GM12801 (cell line): ENCODE results near the gene ARFGAP3.

Experiments used
- CTCF ChIP-seq: IDR thresholded peaks from one replicate; pipeline ENCODE4 v1.5.1; 2011; ENCODE audit warnings: control low read depth; ENCODE audit not compliant: insufficient read length; ENCODE audit errors: extremely low read depth

Gene ARFGAP3

DNA sequence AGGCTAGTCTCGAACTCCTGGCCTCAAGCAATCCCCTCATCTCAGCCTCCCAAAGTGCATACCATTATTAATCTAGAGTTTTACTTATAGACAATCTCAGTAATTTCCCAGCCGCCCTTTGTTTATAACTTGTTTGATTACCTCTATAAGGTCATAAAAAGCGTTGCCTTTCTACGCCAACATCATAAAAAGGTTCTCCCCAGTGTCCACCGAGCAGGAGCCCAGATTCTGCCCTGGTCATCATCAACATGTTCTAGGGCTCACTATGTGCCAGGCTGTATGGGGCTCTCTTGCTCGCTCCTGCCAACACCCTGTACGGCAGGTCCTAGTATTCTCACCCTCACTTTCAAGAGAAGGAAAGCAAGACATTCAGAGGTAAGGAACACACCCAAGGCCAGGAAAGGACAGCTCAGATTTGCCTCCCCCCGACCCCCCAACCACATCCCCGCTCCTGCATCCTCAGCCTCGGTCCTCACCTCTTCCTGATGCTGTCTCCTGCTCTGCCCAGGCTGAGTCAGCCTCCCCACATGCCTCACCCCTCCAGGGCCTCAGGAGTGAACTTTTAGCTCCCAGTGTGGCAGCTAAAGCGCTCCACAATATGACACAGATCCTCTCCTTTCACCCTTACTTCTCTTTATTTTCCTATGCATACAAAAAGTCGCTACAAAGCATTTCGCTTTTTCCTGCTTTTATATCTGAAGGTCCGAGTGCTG is 14.3 kb downstream of the ARFGAP3 start:
- no peak for TF ChIP-seq CTCF

DNA sequence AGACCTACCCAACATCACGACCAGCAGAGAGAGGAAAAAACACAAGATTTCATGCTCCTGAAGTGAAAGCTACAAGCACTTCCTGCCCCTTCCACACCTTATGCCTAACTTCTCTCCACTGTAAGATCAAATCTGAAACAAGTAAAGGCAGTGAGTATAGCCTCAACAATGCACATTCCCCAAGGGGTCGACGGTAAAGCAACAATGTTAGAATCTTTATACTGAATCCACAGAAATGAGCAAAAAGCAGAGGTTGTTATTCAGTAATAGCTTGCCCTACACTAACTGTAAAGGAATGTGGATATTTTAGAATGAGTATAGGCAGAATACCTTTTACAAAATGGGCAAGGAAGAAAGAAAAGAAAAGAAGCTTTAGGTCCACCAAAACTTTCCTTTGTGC is 15.6 kb downstream of the ARFGAP3 start:
- TF ChIP-seq CTCF, result no peak

DNA sequence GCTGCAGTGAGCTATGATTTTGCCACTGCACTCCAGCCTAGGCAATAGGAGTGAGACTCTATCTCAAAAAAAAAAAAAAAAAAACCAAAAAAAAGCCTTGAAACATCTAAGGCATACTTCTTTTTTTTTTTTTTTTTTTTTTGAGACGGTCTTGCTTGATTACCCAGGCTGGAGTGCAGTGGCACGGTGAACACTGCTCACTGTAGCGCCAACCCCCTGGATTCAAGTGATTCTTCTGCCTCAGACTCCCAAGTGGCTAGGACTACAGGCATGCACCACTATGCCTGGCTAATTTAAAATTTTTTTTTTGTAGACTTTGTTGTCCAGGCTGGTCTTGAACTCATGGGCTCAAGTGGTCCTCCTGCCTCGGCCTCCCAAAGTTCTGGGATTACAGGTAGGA is 19.5 kb downstream of the ARFGAP3 start:
- TF ChIP-seq CTCF, result no peak

DNA sequence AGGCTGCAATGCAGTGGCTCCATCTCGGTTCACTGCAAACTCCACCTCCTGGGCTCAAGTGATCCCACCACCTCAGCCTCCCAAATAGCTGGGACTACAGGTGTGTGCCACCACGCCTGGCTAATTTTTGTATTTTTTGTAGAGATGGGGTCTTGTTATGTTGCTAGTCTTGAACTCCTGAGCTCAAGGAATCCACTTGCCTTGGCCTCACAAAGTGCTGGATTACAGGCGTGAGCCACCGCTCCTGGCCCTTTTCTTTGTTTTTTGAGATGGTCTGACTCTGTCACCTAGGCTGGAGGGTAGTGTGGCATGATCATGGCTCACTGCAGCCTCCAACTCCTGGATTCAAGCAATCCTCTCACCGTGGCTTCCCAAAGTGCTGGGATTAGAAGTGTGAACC is 21.0 kb downstream of the ARFGAP3 start:
- TF ChIP-seq CTCF, result no peak

DNA sequence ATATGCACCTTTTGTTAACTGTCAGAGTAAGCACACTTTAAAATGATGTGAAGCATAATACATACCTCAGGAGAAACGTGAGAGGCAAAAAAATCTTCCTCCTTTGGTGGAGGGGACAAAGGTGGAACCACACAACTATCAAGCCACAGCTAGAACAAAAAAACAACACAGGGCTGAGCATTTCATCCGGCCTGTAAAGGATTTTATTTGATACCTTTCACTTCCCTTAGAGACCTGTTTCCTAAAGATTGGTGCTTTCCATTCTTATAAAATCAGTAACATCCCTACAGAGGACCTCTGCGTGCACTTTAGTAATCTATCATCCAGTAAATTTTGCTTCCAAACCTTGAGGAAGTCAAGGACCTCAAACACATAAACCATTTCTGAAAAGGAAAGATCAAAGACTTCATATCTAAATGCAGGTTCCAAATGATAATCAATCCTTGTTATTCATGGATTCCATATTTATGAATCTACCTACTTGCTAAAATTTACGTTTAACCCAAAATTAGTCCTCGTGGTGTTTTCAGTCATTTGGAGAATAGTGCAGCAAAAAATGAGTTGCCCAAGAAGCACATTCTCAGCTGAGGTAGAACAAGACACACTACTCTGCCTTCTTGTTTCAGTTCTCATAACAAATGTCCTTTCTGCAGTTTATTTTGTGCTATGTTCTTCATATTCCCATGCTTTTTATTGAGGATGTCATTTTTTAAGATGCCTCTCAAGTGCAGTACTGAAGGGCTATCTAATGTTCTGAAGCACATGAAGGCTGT is 22.7 kb downstream of the ARFGAP3 start:
- TF ChIP-seq CTCF, result no peak

GRCh38 chr22:42833104-42833503 is 24.0 kb downstream of the ARFGAP3 start:
- no peak for TF ChIP-seq CTCF

DNA sequence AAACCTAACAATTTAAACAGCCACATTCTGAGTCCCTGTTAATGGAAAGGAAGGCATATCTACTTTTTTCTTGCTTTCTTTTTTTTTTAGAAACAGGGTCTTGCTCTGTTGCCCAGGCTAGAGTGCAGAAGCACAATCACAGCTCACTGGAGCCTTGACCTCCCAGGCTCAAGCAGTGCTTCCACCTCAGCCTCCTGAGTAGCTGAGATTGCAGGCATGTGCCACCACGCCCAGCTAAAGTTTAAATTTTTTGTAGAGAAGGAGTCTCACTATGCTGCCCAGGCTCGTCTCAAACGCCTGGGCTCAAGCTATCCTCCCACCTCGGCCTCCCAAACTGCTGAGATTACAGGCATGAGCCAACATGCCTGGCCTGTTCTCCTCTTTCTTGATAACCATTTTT is 25.4 kb downstream of the ARFGAP3 start:
- TF ChIP-seq CTCF, result no peak
